GM06990 (cell line): ENCODE measurements around the gene SLC8A3.

Source experiments
- DNase-seq: peaks from one replicate; pipeline ENCODE4 v3.0.0-alpha.2; 2011; ENCODE audit not compliant: insufficient read length; ENCODE audit errors: extremely low read depth
- H3K27me3 ChIP-seq: replicated peaks from 2 replicates; pipeline ENCODE4 v1.6.0; 2011; ENCODE audit warnings: low read length; ENCODE audit not compliant: control insufficient read depth, insufficient read depth
- H3K36me3 ChIP-seq: 2 replicates; pipeline ENCODE4 v1.5.1; 2011; ENCODE audit warnings: low read length; ENCODE audit not compliant: control insufficient read depth, insufficient read depth
- H3K4me3 ChIP-seq: replicated peaks from 2 replicates; pipeline ENCODE4 v1.5.1; 2011; ENCODE audit warnings: low read depth, mild to moderate bottlenecking, control low read depth, low read length
- TF ChIP-seq, protein P1 (sequence below): IDR thresholded peaks from 2 replicates; pipeline ENCODE4 v1.5.1; 2011; ENCODE audit warnings: low read length, control low read depth, mild to moderate bottlenecking, inconsistent platforms; ENCODE audit not compliant: insufficient read depth, poor library complexity, severe bottlenecking

Gene SLC8A3

DNA sequence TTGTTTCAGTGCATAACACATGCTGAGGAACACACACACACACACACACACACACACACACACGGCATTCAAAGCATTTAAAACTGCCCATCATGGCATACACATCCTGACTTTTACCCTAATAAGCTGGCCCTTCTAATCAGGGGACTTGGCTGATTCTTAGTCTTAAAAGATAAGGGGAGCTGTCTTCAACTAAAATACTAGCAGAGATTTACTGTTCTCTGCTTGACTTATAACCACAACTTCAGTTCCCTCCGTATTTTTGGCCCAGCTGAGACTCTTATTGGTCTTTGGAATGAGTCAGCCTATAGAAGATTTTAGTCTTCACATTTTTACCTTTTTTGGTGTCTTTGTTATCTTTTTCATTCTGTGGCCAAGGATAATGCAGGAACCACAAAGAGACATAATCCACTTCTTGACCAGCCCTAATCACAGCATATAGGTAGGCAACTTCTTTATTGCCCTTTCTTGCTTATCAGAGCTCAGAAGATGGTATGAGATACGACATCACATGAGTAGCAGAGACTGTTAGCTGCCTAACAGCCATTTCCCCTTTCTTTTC lies 25.1 kb upstream of the SLC8A3 start:
- no peak overlapping the region for H3K4me3 ChIP-seq
- H3K27me3 ChIP-seq, result no peaks in the 10 kb centered on the region
- TF ChIP-seq, protein P1, sequence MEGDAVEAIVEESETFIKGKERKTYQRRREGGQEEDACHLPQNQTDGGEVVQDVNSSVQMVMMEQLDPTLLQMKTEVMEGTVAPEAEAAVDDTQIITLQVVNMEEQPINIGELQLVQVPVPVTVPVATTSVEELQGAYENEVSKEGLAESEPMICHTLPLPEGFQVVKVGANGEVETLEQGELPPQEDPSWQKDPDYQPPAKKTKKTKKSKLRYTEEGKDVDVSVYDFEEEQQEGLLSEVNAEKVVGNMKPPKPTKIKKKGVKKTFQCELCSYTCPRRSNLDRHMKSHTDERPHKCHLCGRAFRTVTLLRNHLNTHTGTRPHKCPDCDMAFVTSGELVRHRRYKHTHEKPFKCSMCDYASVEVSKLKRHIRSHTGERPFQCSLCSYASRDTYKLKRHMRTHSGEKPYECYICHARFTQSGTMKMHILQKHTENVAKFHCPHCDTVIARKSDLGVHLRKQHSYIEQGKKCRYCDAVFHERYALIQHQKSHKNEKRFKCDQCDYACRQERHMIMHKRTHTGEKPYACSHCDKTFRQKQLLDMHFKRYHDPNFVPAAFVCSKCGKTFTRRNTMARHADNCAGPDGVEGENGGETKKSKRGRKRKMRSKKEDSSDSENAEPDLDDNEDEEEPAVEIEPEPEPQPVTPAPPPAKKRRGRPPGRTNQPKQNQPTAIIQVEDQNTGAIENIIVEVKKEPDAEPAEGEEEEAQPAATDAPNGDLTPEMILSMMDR, result no peak
- DNase-seq, result no peak
- no peaks in the 10 kb centered on the region for H3K36me3 ChIP-seq

DNA sequence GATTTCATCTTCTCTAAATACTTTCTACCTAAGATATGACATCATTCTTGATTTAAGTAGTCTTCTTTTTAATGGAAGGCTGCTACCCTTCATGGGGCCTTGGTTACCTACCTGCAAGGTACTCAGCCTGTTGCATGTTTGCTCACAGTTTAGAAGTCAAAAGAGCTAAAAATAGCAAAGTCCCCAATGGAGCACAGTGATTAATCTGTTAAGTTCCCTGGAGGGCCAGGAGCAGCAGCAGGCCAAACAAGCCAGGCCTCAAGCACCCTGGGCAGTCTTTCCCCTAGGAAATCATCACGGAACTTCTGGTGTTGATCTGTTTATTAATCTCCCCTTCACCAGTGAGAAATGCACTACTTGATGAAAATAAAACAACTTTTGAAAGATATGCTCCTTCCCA lies 24.0 kb upstream of the SLC8A3 start:
- H3K36me3 ChIP-seq, result no peaks in the 10 kb centered on the region
- no peaks in the 10 kb centered on the region for H3K27me3 ChIP-seq
- no peak overlapping the region for H3K4me3 ChIP-seq
- no peak for DNase-seq
- TF ChIP-seq, protein P1, result no peak

DNA sequence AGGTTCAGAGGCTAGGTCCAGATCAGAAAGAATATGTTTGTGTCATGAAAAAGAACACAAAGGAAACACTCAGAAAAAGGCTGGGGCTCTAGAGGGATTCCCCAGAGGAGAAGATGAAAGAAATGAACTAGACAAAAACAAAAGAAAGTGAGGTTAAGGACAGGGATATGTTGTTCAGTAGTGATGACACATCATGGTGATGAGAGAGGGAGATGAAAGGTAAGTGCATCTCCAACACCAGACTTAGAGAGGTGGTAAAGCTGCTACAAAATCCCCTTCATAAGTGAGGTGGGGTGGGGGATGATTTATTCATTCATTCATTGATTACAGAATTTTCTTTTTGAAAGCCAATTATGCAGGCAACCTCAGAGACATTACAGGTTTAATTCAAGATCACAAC lies 19.6 kb upstream of the SLC8A3 start:
- DNase-seq, result no peak
- H3K27me3 ChIP-seq, result no peaks in the 10 kb centered on the region
- H3K36me3 ChIP-seq, result no peaks in the 10 kb centered on the region
- H3K4me3 ChIP-seq, result no peak overlapping the region
- TF ChIP-seq, protein P1, result no peak

DNA sequence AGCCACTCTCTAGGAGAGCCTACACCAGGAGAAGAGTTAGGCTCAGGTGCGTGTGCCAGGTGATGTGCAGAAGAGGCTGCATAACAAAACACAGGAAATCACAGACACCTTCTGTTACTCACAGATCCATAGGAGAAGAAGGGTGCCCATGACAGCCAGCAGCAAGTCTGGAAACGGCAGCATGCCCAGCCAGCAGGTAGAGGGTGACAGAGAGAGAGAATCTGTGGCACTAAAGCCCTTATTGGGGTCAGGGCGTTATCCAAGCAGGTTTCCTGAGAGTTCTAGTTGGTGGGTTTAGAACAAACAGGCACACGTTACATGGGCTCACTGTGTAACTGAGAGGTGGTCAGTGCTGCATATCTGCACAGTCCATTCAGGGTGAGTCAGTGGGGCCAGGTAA lies 14.9 kb upstream of the SLC8A3 start:
- Histone ChIP-seq H3K27me3 (no peaks in the 10 kb centered on the region; the same call in 1 of the 2 replicates), H3K36me3 (no peaks in the 10 kb centered on the region), H3K4me3 (no peak overlapping the region)
- no peak for DNase-seq
- TF ChIP-seq, protein P1, result no peak

DNA sequence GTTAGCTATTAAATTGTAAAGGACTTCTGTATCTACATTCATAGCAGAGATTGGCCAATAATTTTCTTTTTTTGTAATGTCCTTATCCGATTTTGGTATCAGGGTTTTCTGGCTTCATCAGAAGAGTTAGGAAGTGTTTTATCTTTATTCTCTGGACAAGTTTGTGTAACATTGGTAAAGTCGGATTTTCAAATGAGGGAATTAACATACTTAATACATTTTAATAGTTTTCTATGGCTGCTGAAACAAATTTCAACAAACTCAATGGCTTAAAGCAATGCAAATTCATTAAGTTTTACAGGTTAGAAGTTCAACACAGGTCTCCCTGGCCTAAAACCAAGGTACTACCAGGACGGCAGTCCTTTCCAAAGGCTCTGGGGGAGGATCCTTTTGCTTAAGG lies 13.2 kb upstream of the SLC8A3 start:
- TF ChIP-seq, protein P1, result no peak
- Histone ChIP-seq H3K4me3 (no peak overlapping the region), H3K36me3 (no peaks in the 10 kb centered on the region), H3K27me3 (no peaks in the 10 kb centered on the region; the same call in 1 of the 2 replicates)
- no peak for DNase-seq

DNA sequence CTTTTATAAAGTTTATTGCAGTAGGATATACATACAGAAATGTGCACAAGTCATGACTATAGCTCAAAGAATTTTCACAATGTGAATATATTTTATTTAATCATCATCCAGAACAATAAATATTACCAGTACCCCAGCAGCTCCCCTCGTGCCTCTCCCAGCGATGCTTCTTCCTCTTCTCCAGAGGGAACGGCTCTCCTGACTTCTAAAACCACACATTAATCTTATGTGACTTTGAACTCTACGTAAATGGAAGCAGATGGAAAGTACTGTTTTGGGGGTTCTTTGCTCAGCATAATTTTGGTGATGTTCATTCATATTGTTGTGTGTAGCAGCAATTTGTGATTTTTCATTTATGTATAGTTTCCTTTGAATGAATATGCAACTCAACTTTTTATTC lies 4.6 kb upstream of the SLC8A3 start:
- no peak overlapping the region for H3K4me3 ChIP-seq
- H3K27me3 ChIP-seq, result no peaks in the 10 kb centered on the region
- TF ChIP-seq, protein P1, result no peak
- no peaks in the 10 kb centered on the region for H3K36me3 ChIP-seq
- DNase-seq, result no peak
